IMR-90 (cell line): ENCODE measurements around the gene STRN4. TPM values are rescaled to one million over a fixed set of nuclear protein-coding genes. Genes with fewer than 3 reads are reported as not detected.

Experiments used
- ATAC-seq: fragments of 200-7000 bp; cut with Tn5 transposase; 2 replicates; pipeline ENCODE4 v1.9.1; 2020; ENCODE audit warnings: low read depth, mild to moderate bottlenecking, moderate library complexity
- BruUV-seq: library from RNA; stranded (reverse); fragments of 400-500 nt; replicated peaks from 2 replicates; lab custom pipeline; 2021; lab: Mats Ljungman, UMichigan
- CTCF ChIA-PET: fragments of 300-600 bp; formaldehyde crosslinking; extraction: SDS; loops from one replicate; lab custom pipeline; 2021; ENCODE audit warnings: antibody characterized with exemption; lab: Yijun Ruan, JAX
- POLR2A ChIA-PET: fragments of 300-600 bp; sonication (Branson Sonifier 250); formaldehyde crosslinking; loops from one replicate; lab custom pipeline; 2022; ENCODE audit warnings: antibody characterized with exemption; ENCODE audit not compliant: unreplicated experiment; lab: Charles Lee
- DNase-seq: peaks from one replicate; pipeline ENCODE4 v3.0.0; 2013
- H2AFZ ChIP-seq: replicated peaks from 2 replicates; pipeline ENCODE3; 2013; ENCODE audit warnings: low read length, mild to moderate bottlenecking; ENCODE audit not compliant: poor library complexity
- H2AK5ac ChIP-seq: 2 replicates; pipeline ENCODE4 v1.6.1; 2013; ENCODE audit warnings: low read depth, low read length, inconsistent platforms
- H2AK9ac ChIP-seq: replicated peaks from 2 replicates; pipeline ENCODE3; 2013; ENCODE audit warnings: mild to moderate bottlenecking, low read depth, low read length, moderate library complexity; ENCODE audit not compliant: poor library complexity
- H2BK120ac ChIP-seq: 2 replicates; pipeline ENCODE4 v1.6.1; 2013; ENCODE audit warnings: low read depth, low read length, inconsistent platforms
- H2BK15ac ChIP-seq: 3 replicates; pipeline ENCODE4 v1.6.1; 2013; ENCODE audit warnings: low read depth, low read length, inconsistent platforms
- H2BK20ac ChIP-seq: 2 replicates; pipeline ENCODE4 v1.6.1; 2013; ENCODE audit warnings: low read depth, mild to moderate bottlenecking, inconsistent platforms, low read length, moderate library complexity
- H2BK5ac ChIP-seq: 2 replicates; pipeline ENCODE4 v1.6.1; 2013; ENCODE audit warnings: mild to moderate bottlenecking, low read depth, low read length, inconsistent platforms; ENCODE audit not compliant: poor library complexity, severe bottlenecking
- H3K14ac ChIP-seq: replicated peaks from 2 replicates; pipeline ENCODE4 v1.6.1; 2013; ENCODE audit warnings: low read depth, low read length, inconsistent platforms
- H3K18ac ChIP-seq: 2 replicates; pipeline ENCODE4 v1.6.1; 2013; ENCODE audit warnings: low read depth, low read length, control low read depth
- H3K23ac ChIP-seq: 2 replicates; pipeline ENCODE4 v1.6.1; 2013; ENCODE audit warnings: low read depth, low read length, inconsistent platforms
- H3K27ac ChIP-seq: 2 replicates; pipeline ENCODE4 v1.5.1; 2013; ENCODE audit warnings: mild to moderate bottlenecking, control low read depth, low read length; ENCODE audit not compliant: insufficient read depth
- H3K27me3 ChIP-seq: 2 replicates; pipeline ENCODE4 v1.6.1; 2013; ENCODE audit warnings: low read length; ENCODE audit not compliant: control insufficient read depth, insufficient read depth
- H3K36me3 ChIP-seq: 2 replicates; pipeline ENCODE4 v1.6.1; 2013; ENCODE audit warnings: low read length, mixed read lengths; ENCODE audit not compliant: control insufficient read depth, insufficient read depth
- H3K4ac ChIP-seq: 2 replicates; pipeline ENCODE4 v1.6.1; 2013; ENCODE audit warnings: low read depth, low read length, inconsistent platforms
- H3K4me1 ChIP-seq: 2 replicates; pipeline ENCODE4 v1.6.1; 2013; ENCODE audit warnings: low read length, mixed read lengths; ENCODE audit not compliant: control insufficient read depth, insufficient read depth
- H3K4me2 ChIP-seq: 2 replicates; pipeline ENCODE4 v1.6.1; 2013; ENCODE audit warnings: low read depth, mild to moderate bottlenecking, control low read depth, low read length, moderate library complexity
- H3K4me3 ChIP-seq: 2 replicates; pipeline ENCODE4 v1.5.1; 2013; ENCODE audit warnings: low read depth, mild to moderate bottlenecking, control low read depth, low read length, moderate library complexity; ENCODE audit not compliant: insufficient read depth
- H3K56ac ChIP-seq: 2 replicates; pipeline ENCODE4 v1.6.1; 2013; ENCODE audit warnings: low read length, inconsistent platforms; ENCODE audit not compliant: insufficient read depth; ENCODE audit errors: extremely low read depth
- H3K79me1 ChIP-seq, 2 experiments: 2 replicates each; pipeline ENCODE4 v1.6.1; 2013; ENCODE audit warnings: low read length in 2 of 2, inconsistent platforms in 1 of 2, low read depth in 1 of 2
- H3K9ac ChIP-seq: 2 replicates; pipeline ENCODE4 v1.6.1; 2013; ENCODE audit warnings: low read depth, low read length, control low read depth
- H3K9me1 ChIP-seq: 2 replicates; pipeline ENCODE4 v1.6.1; 2013; ENCODE audit warnings: low read length, inconsistent platforms; ENCODE audit not compliant: insufficient read depth
- H3K9me3 ChIP-seq: 2 replicates; pipeline ENCODE4 v1.6.1; 2013; ENCODE audit warnings: low read length; ENCODE audit not compliant: control insufficient read depth, insufficient read depth
- H4K20me1 ChIP-seq: 2 replicates; pipeline ENCODE4 v1.6.1; 2013; ENCODE audit warnings: low read length, inconsistent platforms; ENCODE audit not compliant: insufficient read depth
- H4K5ac ChIP-seq: 2 replicates; pipeline ENCODE4 v1.6.1; 2013; ENCODE audit warnings: mild to moderate bottlenecking, low read depth, low read length, control low read depth
- H4K8ac ChIP-seq, 2 experiments: 2 replicates each; pipeline ENCODE4 v1.6.1; 2013; ENCODE audit warnings: low read depth in 2 of 2, low read length in 2 of 2, control low read depth in 1 of 2, inconsistent platforms in 1 of 2
- H4K91ac ChIP-seq: 2 replicates; pipeline ENCODE4 v1.6.1; 2013; ENCODE audit warnings: low read depth, low read length, inconsistent platforms; ENCODE audit not compliant: insufficient read depth
- BHLHE40 ChIP-seq: fragments of 150-350 bp; IDR thresholded peaks from 2 replicates; pipeline ENCODE4 v1.6.1; 2016; ENCODE audit warnings: mild to moderate bottlenecking, low read depth, low read length
- CEBPB ChIP-seq: IDR thresholded peaks from 2 replicates; pipeline ENCODE4 v1.6.1; 2012; ENCODE audit warnings: low read depth, low read length, improper control_type of control experiment
- CHD1 ChIP-seq: IDR thresholded peaks from 2 replicates; pipeline ENCODE4 v1.6.1; 2012; ENCODE audit warnings: low read depth, low read length, improper control_type of control experiment
- CTCF ChIP-seq: conservative IDR thresholded peaks from 2 replicates; pipeline ENCODE4 v1.5.1; 2012; ENCODE audit warnings: mild to moderate bottlenecking, low read depth, low read length, improper control_type of control experiment
- ELK1 ChIP-seq: fragments of 150-350 bp; IDR thresholded peaks from 2 replicates; pipeline ENCODE4 v1.6.1; 2016; ENCODE audit warnings: low read depth, mild to moderate bottlenecking, low read length, moderate library complexity, borderline replicate concordance
- MAFK ChIP-seq: IDR thresholded peaks from 2 replicates; pipeline ENCODE4 v1.6.1; 2012; ENCODE audit warnings: low read depth, low read length, improper control_type of control experiment
- MAZ ChIP-seq: IDR thresholded peaks from 2 replicates; pipeline ENCODE4 v1.6.1; 2012; ENCODE audit warnings: low read depth, mild to moderate bottlenecking, low read length, improper control_type of control experiment, moderate library complexity, borderline replicate concordance
- MXI1 ChIP-seq: IDR thresholded peaks from 2 replicates; pipeline ENCODE4 v1.6.1; 2012; ENCODE audit warnings: low read depth, mild to moderate bottlenecking, low read length, moderate library complexity, borderline replicate concordance
- NFE2L2 ChIP-seq: fragments of 150-350 bp; IDR thresholded peaks from 2 replicates; pipeline ENCODE4 v1.6.1; 2016; ENCODE audit warnings: low read depth, mild to moderate bottlenecking, low read length
- RCOR1 ChIP-seq: IDR thresholded peaks from 2 replicates; pipeline ENCODE4 v1.6.1; 2012; ENCODE audit warnings: mild to moderate bottlenecking, low read length, improper control_type of control experiment; ENCODE audit not compliant: insufficient replicate concordance
- RFX5 ChIP-seq: IDR thresholded peaks from 2 replicates; pipeline ENCODE4 v1.8.0; 2012; ENCODE audit warnings: low read depth, mild to moderate bottlenecking, low read length, moderate library complexity
- SMC3 ChIP-seq: fragments of 150-350 bp; IDR thresholded peaks from 2 replicates; pipeline ENCODE4 v1.6.1; 2016; ENCODE audit warnings: low read depth, mild to moderate bottlenecking, antibody characterized with exemption, low read length, moderate library complexity
- USF2 ChIP-seq: fragments of 150-350 bp; IDR thresholded peaks from 2 replicates; pipeline ENCODE4 v1.6.1; 2017; ENCODE audit warnings: mild to moderate bottlenecking, antibody characterized with exemption, low read length, low read depth
- WGBS, 2 experiments: methylation state at CpG; one replicate each; pipeline versions ENCODE4 v1.1.5 to v1.1.7; 2013; ENCODE audit warnings: missing lambda C conversion rate in 2 of 2; ENCODE audit not compliant: insufficient read length in 1 of 2; ENCODE audit errors: extremely low coverage in 2 of 2; 5-methylcytosine and 5-hydroxymethylcytosine counted together
- dilution Hi-C: fragments of 300-500 bp; cut with HindIII; formaldehyde crosslinking; loops from one replicate; pipeline ENCODE4 v1.14.3; 2018; ENCODE audit warnings: low sequenced_read_pairs; ENCODE audit not compliant: unreplicated experiment
- in situ Hi-C: fragments of 300-500 bp; cut with MboI; formaldehyde crosslinking; loops from 3 replicates; pipeline ENCODE4 v1.14.3; 2019; ENCODE audit warnings: low sequenced_read_pairs, inconsistent platforms, mixed read lengths
- intact Hi-C: fragments of 100-400 bp; cut with micrococcal nuclease; formaldehyde crosslinking; loops from 2 replicates; pipeline ENCODE4 v1.10.0; 2022
- polyA plus RNA-seq, 3 experiments: library from polyadenylated mRNA; depleted of rRNA; stranded (reverse); fragments of >200 nt; gene quantifications; 2 replicates each; pipeline ENCODE4 v1.2.3, GENCODE V29; 2012; ENCODE audit warnings: low replicate concordance in 1 of 3
- total RNA-seq: library from RNA; depleted of rRNA; stranded (reverse); fragments of >200 nt; gene quantifications from 2 replicates; pipeline ENCODE4 v1.2.3, GENCODE V29; 2012

The STRN4 gene
- total and polyA plus RNA-seq, 2 of the 4 experiments (the other 2 are of a cell fraction), result 36.7 to 112 TPM

GRCh38 chr19:46728693-46729339 is 17.4 kb downstream of the STRN4 start (continued):
- no peak for TF ChIP-seq MXI1

DNA sequence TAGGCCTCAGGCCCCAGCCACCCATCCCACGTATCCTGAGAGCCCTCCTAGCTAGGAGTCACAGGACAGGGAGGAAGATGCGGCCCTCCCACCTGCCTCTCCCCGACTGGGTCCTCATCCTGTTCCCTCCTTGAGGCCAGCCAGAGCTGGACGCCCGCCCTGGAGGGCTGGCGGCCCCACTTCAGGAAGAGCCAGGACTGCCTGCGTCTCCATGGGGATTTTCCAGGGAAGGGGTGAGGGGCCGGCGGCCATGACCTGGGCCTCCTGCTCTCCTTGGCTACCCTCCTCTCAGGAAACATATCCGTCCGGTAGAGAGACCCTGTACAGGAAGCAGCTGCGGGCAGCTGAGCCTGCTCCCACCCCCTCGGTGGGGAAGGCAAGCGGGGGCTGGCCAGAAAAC is 18.0 kb downstream of the STRN4 start:
- ATAC-seq, result no peak
- DNase-seq, result no peak
- peaks cover 65% of the 10 kb centered on the region for H4K20me1 ChIP-seq
- peak overlapping the region; percentile 43 for H2AK9ac ChIP-seq
- H3K27me3 ChIP-seq, result no peaks in the 10 kb centered on the region
- H3K9ac ChIP-seq, result no peak overlapping the region
- no peak overlapping the region for H4K8ac ChIP-seq
- no peak overlapping the region for H2BK120ac ChIP-seq
- no peak overlapping the region for H3K27ac ChIP-seq
- peaks cover 83% of the 10 kb centered on the region for H3K36me3 ChIP-seq
- dilution Hi-C loops, result no loop called here
- no peak overlapping the region for H2AFZ ChIP-seq
- H2BK5ac ChIP-seq, result no peak overlapping the region
- no peak overlapping the region for H3K56ac ChIP-seq
- H3K4ac ChIP-seq, result no peak overlapping the region
- H3K4me3 ChIP-seq, result no peak overlapping the region
- no peak overlapping the region for H2BK20ac ChIP-seq
- no peak overlapping the region for H2AK5ac ChIP-seq
- BruUV-seq, result no TSS peak
- peaks cover 32 to 79% of the 10 kb centered on the region in 2 experiments for H3K79me1 ChIP-seq
- 82% methylated on average over 6 of the region's 14 CpGs; no CpG with 5 or more reads in 1 of the 2 experiments for WGBS, 2 experiments
- H3K18ac ChIP-seq, result no peak overlapping the region
- no peak overlapping the region for H3K23ac ChIP-seq
- H2BK15ac ChIP-seq, result no peak overlapping the region
- peaks cover 17% of the 10 kb centered on the region; the same call in 1 of the 2 replicates for H3K9me1 ChIP-seq
- H4K5ac ChIP-seq, result no peak overlapping the region
- H4K91ac ChIP-seq, result no peak overlapping the region
- ChIA-PET CTCF (interaction anchor here (1.8 kb wide), 1 partner anchor 13 kb away, joined by 8 read pairs; no protein-coding TSS in a partner anchor), POLR2A (no interaction called here)
- H3K4me1 ChIP-seq, result peaks cover 14% of the 10 kb centered on the region
- H3K9me3 ChIP-seq, result no peaks in the 10 kb centered on the region
- intact Hi-C loops, result no loop called here
- no peak overlapping the region for H3K4me2 ChIP-seq
- in situ Hi-C loops, result no loop called here
- no peak overlapping the region for H3K14ac ChIP-seq
- TF ChIP-seq CTCF (no peak), BHLHE40 (no peak), RFX5 (no peak), USF2 (no peak), MAFK (no peak), NFE2L2 (no peak), SMC3 (no peak), CHD1 (no peak), CEBPB (no peak), MAZ (no peak), RCOR1 (no peak), ELK1 (no peak)
